GM20000 (cell line): ENCODE measurements around the gene LRIG1.

Experiments
- DNase-seq: peaks from one replicate; pipeline ENCODE4 v3.0.0; 2012; ENCODE audit warnings: low spot score
- TF ChIP-seq, protein P1 (sequence below): IDR thresholded peaks from 2 replicates; pipeline ENCODE4 v1.5.1; 2012; ENCODE audit warnings: mild to moderate bottlenecking, control low read depth; ENCODE audit errors: extremely low read depth, missing control alignments

LRIG1 gene

DNA sequence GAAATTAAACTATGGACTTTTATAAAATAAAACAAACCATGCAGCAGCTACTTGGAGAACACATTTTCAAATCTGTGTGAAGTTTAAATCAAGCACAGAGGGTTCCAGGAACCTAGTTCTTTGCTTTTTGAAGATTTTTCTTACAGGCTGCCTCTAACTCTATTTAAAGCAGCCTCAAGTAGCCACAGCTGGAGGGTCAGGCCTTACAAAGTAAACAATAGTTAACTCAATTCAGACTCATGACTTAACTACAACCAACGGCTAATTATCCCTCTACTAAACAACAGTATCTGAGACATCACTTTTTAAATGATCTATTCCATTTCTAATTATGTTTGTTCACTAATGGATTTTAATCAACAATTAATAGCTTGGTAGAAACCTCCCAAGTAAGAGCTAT is 9.8 kb downstream of the LRIG1 start:
- TF ChIP-seq, protein P1, sequence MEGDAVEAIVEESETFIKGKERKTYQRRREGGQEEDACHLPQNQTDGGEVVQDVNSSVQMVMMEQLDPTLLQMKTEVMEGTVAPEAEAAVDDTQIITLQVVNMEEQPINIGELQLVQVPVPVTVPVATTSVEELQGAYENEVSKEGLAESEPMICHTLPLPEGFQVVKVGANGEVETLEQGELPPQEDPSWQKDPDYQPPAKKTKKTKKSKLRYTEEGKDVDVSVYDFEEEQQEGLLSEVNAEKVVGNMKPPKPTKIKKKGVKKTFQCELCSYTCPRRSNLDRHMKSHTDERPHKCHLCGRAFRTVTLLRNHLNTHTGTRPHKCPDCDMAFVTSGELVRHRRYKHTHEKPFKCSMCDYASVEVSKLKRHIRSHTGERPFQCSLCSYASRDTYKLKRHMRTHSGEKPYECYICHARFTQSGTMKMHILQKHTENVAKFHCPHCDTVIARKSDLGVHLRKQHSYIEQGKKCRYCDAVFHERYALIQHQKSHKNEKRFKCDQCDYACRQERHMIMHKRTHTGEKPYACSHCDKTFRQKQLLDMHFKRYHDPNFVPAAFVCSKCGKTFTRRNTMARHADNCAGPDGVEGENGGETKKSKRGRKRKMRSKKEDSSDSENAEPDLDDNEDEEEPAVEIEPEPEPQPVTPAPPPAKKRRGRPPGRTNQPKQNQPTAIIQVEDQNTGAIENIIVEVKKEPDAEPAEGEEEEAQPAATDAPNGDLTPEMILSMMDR = no peak
- DNase-seq = no peak

DNA sequence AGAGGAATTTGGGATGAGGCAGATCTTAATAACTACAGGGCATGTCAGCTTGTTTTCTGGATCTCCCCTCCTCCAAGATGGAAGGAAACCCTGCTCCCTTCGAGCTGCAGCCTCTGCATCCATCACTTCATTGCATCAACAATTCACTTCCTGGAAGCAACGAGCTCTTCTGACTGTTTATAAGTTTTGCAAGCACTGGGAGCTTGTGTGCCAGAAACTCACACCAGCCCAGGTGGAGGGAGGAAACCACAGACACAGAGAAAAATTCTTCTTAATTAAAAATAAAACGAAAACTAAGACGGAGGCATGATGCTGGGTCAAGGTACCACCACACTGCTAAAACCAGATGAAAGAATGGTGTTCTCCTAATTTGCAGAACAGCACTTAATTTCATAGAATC is 10.6 kb downstream of the LRIG1 start:
- no peak for DNase-seq
- TF ChIP-seq, protein P1 = no peak

GRCh38 chr3:66489581-66489980 is 11.2 kb downstream of the LRIG1 start:
- TF ChIP-seq, protein P1 = no peak
- DNase-seq = no peak

DNA sequence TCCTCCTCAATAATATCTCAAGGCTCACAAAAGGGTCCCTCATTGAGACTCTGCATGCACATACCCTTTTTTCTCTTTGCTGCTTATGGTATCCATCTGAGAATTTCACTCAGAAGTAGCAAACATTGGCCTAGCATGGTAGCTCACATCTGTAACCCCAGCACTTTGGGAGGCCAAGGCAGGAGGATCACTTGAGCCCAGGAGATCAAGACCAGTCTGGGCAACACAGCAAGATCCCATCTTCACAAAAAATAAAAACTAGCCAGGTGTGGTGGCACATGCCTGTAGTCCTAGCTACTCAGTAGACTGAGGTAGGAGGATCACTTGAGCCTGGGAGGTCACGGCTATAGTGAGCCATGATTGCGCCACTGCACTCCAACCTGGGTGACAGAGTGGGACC is 11.7 kb downstream of the LRIG1 start:
- no peak for DNase-seq
- TF ChIP-seq, protein P1 = no peak

DNA sequence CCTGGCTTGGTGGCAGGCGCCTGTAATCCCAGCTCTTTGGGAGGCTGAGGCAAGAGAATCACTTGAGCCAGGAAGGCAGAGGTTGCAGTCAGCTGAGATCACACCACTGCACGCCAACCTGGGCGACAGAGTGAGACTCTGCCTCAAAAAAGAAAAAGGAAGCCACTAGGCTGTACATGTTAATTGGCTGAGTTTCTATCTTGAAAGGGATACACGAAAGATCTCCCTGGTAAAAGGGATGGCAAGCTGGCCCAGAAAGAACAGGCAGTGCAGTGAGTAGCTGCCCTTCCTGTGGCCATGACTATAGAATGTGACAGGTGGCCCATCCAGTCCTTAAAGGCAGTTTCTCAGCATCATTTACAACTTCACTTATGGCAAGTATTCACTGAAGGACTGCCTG is 12.3 kb downstream of the LRIG1 start:
- TF ChIP-seq, protein P1 = no peak
- no peak for DNase-seq

- DNase-seq = no peak
These were observed 13.4 kb downstream of the LRIG1 start for GRCh38 chr3:66487465-66487864.

GRCh38 chr3:66486646-66487045 is 14.2 kb downstream of the LRIG1 start:
- TF ChIP-seq, protein P1 = no peak
- no peak for DNase-seq

More at GRCh38 chr3:66487465-66487864, 13.4 kb downstream of the LRIG1 start:
- TF ChIP-seq, protein P1 = no peak

DNA sequence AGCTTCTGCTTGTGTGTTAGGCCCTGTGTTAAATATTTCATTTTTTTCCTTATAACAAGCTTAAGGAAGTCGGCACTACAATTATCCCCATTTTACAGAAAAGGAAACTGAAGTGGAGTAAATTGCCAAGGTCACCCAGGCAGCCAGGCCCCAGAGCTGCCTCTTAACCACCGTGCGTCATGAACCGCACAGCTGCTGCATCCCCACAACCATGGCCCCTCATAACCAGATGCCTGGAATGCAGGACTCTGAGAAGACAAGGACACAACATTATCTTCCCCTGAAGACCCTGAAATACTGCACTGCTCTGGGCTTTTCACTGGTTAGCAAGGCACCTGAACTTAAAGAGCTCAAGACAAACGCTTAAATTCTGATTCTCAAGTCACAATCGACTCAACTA is 14.6 kb downstream of the LRIG1 start:
- TF ChIP-seq, protein P1 = no peak
- DNase-seq = no peak
